Smooth muscle cell (in vitro differentiated cells): Measurements from ENCODE around the gene HOXA7. TPM values are rescaled to one million over a fixed set of nuclear protein-coding genes. Genes with fewer than 3 reads are reported as not detected.

Experiments
- DNase-seq: peaks from one replicate; lab custom pipeline; 2025; ENCODE audit not compliant: unreplicated experiment; lab: John Stamatoyannopoulos, UW
- H2AFZ ChIP-seq: fragments of 200-600 bp; sonication (generic); 2 replicates; pipeline ENCODE4 v1.6.0; 2016; ENCODE audit warnings: antibody characterized with exemption, low read depth, mild to moderate bottlenecking
- H3F3A ChIP-seq: fragments of 200-600 bp; sonication (generic); 2 replicates; pipeline ENCODE4 v1.6.0; 2017; ENCODE audit warnings: antibody characterized with exemption, low read depth
- H3K27ac ChIP-seq: fragments of 200-600 bp; sonication (generic); 2 replicates; pipeline ENCODE4 v1.5.1; 2016; ENCODE audit warnings: low read depth, mild to moderate bottlenecking
- H3K27me3 ChIP-seq: fragments of 200-600 bp; sonication (generic); 2 replicates; pipeline ENCODE4 v1.6.1; 2016; ENCODE audit warnings: low read depth, mild to moderate bottlenecking
- H3K36me3 ChIP-seq: fragments of 200-600 bp; sonication (generic); 2 replicates; pipeline ENCODE4 v1.5.1; 2016; ENCODE audit warnings: low read depth
- H3K4me1 ChIP-seq: fragments of 200-600 bp; sonication (generic); 2 replicates; pipeline ENCODE4 v1.5.1; 2016; ENCODE audit warnings: low read depth
- H3K4me2 ChIP-seq: fragments of 200-600 bp; sonication (generic); 2 replicates; pipeline ENCODE4 v1.6.0; 2016; ENCODE audit warnings: mild to moderate bottlenecking
- H3K4me3 ChIP-seq: fragments of 200-600 bp; sonication (generic); 2 replicates; pipeline ENCODE4 v1.5.1; 2016; ENCODE audit warnings: mild to moderate bottlenecking
- H3K79me2 ChIP-seq: fragments of 200-600 bp; sonication (generic); 2 replicates; pipeline ENCODE4 v1.6.0; 2016; ENCODE audit warnings: low read depth, mild to moderate bottlenecking
- H3K9ac ChIP-seq: fragments of 200-600 bp; sonication (generic); 2 replicates; pipeline ENCODE4 v1.6.0; 2016; ENCODE audit warnings: low read depth
- H3K9me3 ChIP-seq: fragments of 200-600 bp; sonication (generic); replicated peaks from 2 replicates; pipeline ENCODE4 v1.5.1; 2016; ENCODE audit warnings: low read depth
- H4K20me1 ChIP-seq: fragments of 200-600 bp; sonication (generic); 2 replicates; pipeline ENCODE4 v1.6.0; 2016; ENCODE audit warnings: low read depth
- CTCF ChIP-seq: fragments of 200-600 bp; sonication (generic); IDR thresholded peaks from 2 replicates; pipeline ENCODE4 v1.5.1; 2017; ENCODE audit warnings: borderline replicate concordance, mild to moderate bottlenecking, antibody characterized with exemption; ENCODE audit not compliant: insufficient read depth, poor library complexity, severe bottlenecking
- WGBS: methylation state at CpG from one replicate; pipeline ENCODE4 v1.1.7; 2016; ENCODE audit warnings: low lambda C conversion rate; 5-methylcytosine and 5-hydroxymethylcytosine counted together
- polyA plus RNA-seq: library from polyadenylated mRNA; unstranded; fragments of >200 nt; fragmentation: Nextera tagmentation; extraction: Ambion mirVana; gene quantifications from 2 replicates; pipeline ENCODE4 v1.2.1, GENCODE V29; 2016
- total RNA-seq: library from RNA; depleted of rRNA; stranded (reverse); fragments of >200 nt; gene quantifications from 2 replicates; pipeline ENCODE4 v1.2.3, GENCODE V29; 2014

The HOXA7 gene
- total and polyA plus RNA-seq, 2 experiments from 2014 or later: 0.72 to 1.2 TPM

- H3K27me3 ChIP-seq: peaks cover 100% of the 10 kb centered on the region
- no peak for TF ChIP-seq CTCF
- H3K9ac ChIP-seq: no peak overlapping the region
- no peaks in the 10 kb centered on the region for H3F3A ChIP-seq
- peak overlapping the region; percentile 90 for H3K4me2 ChIP-seq
- 3% methylated on average over 28 of the region's 29 CpGs for WGBS
- H3K4me1 ChIP-seq: peaks cover 7% of the 10 kb centered on the region
- no peak overlapping the region for H3K27ac ChIP-seq
- H3K4me3 ChIP-seq: peak overlapping the region; percentile 54
- no peak for DNase-seq
- no peaks in the 10 kb centered on the region for H3K9me3 ChIP-seq
- no peaks in the 10 kb centered on the region for H3K36me3 ChIP-seq
- H4K20me1 ChIP-seq: no peaks in the 10 kb centered on the region
- no peaks in the 10 kb centered on the region for H3K79me2 ChIP-seq
- no peak overlapping the region for H2AFZ ChIP-seq
These were observed 13.9 kb downstream of the HOXA7 start for GRCh38 chr7:27142580-27143022.

GRCh38 chr7:27141923-27142579 lies 14.4 kb downstream of the HOXA7 start:
- H3K4me3 ChIP-seq: peak overlapping the region; percentile 54
- H3K9me3 ChIP-seq: no peaks in the 10 kb centered on the region
- peaks cover 7% of the 10 kb centered on the region for H3K4me1 ChIP-seq
- H3K9ac ChIP-seq: no peak overlapping the region
- DNase-seq: no peak
- no peaks in the 10 kb centered on the region for H3F3A ChIP-seq
- no peaks in the 10 kb centered on the region for H3K79me2 ChIP-seq
- no peaks in the 10 kb centered on the region for H4K20me1 ChIP-seq
- no peaks in the 10 kb centered on the region for H3K36me3 ChIP-seq
- WGBS: 11% methylated on average over 28 of the region's 30 CpGs
- H3K27me3 ChIP-seq: peaks cover 100% of the 10 kb centered on the region
- no peak for TF ChIP-seq CTCF
- H3K4me2 ChIP-seq: peak overlapping the region; percentile 90
- H3K27ac ChIP-seq: no peak overlapping the region
- no peak overlapping the region for H2AFZ ChIP-seq

GRCh38 chr7:27141137-27141922 lies 15.1 kb downstream of the HOXA7 start:
- no peaks in the 10 kb centered on the region for H3K79me2 ChIP-seq
- peaks cover 100% of the 10 kb centered on the region for H3K27me3 ChIP-seq
- 56% methylated on average over 18 of the region's 18 CpGs for WGBS
- peaks cover 7% of the 10 kb centered on the region for H3K4me1 ChIP-seq
- no peak overlapping the region for H3K27ac ChIP-seq
- no peak overlapping the region for H3K9ac ChIP-seq
- H4K20me1 ChIP-seq: no peaks in the 10 kb centered on the region
- peak overlapping the region; percentile 90 for H3K4me2 ChIP-seq
- no peaks in the 10 kb centered on the region for H3F3A ChIP-seq
- TF ChIP-seq CTCF: no peak
- H3K9me3 ChIP-seq: no peaks in the 10 kb centered on the region
- DNase-seq: no peak
- no peak overlapping the region for H2AFZ ChIP-seq
- no peaks in the 10 kb centered on the region for H3K36me3 ChIP-seq
- no peak overlapping the region for H3K4me3 ChIP-seq
